Esophagus squamous epithelium (tissue), 4 donors: ENCODE results near the gene MAP6D1.

ENCODE experiments used
- CTCF ChIP-seq, 6 experiments: fragments of 450-650 bp in 4 of 6; fragments of 200-600 bp in 2 of 6; sonication (generic) in 2 of 6; IDR thresholded peaks; one replicate each; pipeline ENCODE4 v1.5.1; 2016 to 2019; ENCODE audit warnings: antibody characterized with exemption in 6 of 6, mild to moderate bottlenecking in 4 of 6, moderate library complexity in 4 of 6
- POLR2A ChIP-seq, 4 donors: fragments of 450-650 bp; IDR thresholded peaks; one replicate each; pipeline ENCODE4 v1.6.1; 2017; ENCODE audit warnings: antibody characterized with exemption in 4 of 4, mild to moderate bottlenecking in 4 of 4, moderate library complexity in 3 of 4

DNA sequence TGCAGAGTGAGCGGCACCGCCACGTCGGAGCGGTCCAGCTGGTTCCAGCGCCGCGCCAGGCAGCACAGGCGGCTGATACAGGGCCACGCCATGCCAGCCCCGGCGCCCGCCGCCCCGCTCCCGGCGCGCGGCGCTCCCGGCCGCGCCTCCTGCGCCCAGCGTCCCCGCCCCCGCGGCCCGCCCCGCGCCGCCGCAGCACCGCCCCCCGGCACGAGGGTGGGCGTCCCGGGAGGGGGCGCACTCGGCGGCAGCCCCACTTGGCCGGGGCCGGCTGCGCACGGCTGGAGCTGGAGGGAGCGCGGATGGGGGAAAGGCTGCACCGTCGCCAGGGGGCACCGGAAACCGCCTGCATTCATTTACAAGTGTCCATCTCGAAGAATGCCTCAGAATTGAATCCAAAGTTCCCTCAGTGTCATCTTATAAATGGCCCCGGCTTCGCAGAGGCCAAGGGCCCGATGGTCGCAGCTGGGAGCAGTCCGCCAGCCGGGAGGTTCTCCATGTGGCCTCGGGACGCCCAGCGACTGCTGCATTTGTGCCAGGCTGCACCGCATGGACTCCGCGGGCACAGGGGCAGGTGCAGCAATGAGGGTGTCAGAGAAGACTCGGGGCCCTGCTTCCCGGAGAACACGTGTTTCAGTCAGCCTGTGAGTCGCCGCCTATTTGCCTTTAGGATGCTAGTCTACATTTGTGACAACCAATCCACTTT, at the start of gene MAP6D1:
- TF ChIP-seq CTCF (IDR thresholded peaks at IDR 0.05) = no peak
- no peak for TF ChIP-seq POLR2A (IDR thresholded peaks at IDR 0.05)
